Activated naive CD8-positive, alpha-beta T cell (primary cell): ENCODE measurements around the gene XKR3.
A peak's percentile ranks its signal among the peaks of the same experiment; 100 is the strongest.
"Not testable (repeated sequence)": the region's sequence is repeated elsewhere in the genome, so short reads cannot be mapped to it uniquely, and the experiment has no call there.

Experiments used
- H3K27ac Mint-ChIP-seq: one replicate; pipeline ENCODE4 v1.8.0; 2021; ENCODE audit warnings: mixed read lengths
- H3K27me3 Mint-ChIP-seq: one replicate; pipeline ENCODE4 v1.8.0; 2021; ENCODE audit warnings: mixed read lengths
- H3K36me3 Mint-ChIP-seq: one replicate; pipeline ENCODE4 v1.8.0; 2021; ENCODE audit warnings: mixed read lengths
- H3K4me1 Mint-ChIP-seq: one replicate; pipeline ENCODE4 v1.8.0; 2021; ENCODE audit warnings: low read depth, mixed read lengths
- H3K4me3 Mint-ChIP-seq: one replicate; pipeline ENCODE4 v1.8.0; 2021; ENCODE audit warnings: mild to moderate bottlenecking, mixed read lengths
- H3K9me3 Mint-ChIP-seq: one replicate; pipeline ENCODE4 v1.8.0; 2021; ENCODE audit warnings: low read depth, mixed read lengths

The XKR3 gene

GRCh38 chr22:16824716-16825687, at the start of gene XKR3:
TSS of gene XKR3 (minus strand) at chr22:16825411. CDS start at chr22:16808073, 17,338 bp downstream.
- Mint-ChIP-seq H3K4me1 (peaks cover 22% of the 10 kb centered on the region), H3K27me3 (no peaks in the 10 kb centered on the region)

DNA sequence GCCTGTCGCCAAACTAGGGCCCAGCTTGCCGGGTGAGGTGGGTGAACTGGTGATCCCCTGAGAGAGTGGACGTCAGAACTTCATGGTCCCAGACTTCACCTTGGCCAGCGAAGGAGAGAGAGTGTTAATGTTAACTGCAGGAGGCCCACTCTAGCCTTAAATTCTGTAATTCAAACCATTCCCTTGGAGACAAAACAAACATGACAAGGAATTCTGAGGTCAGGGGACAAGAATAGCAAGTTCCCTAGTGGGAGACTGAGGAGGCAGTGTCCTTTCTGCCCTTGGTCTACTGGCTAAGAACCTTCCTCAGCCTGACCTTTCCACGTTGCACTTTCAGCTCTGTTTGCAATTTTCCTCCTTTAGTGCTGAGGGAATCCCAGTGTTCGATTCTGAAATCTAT, 44.4 kb upstream of the XKR3 start:
- H3K27me3 Mint-ChIP-seq, H3K4me3 Mint-ChIP-seq, H3K9me3 Mint-ChIP-seq, H3K4me1 Mint-ChIP-seq, H3K36me3 Mint-ChIP-seq, H3K27ac Mint-ChIP-seq: not testable (repeated sequence)

More at GRCh38 chr22:16824716-16825687, at the start of gene XKR3:
- Mint-ChIP-seq H3K27ac (peak within 1 kb of the TSS; percentile 30), H3K4me3 (peak within 1 kb of the TSS; percentile 77), H3K36me3 (no peaks in the 10 kb centered on the region), H3K9me3 (no peaks in the 10 kb centered on the region)

DNA sequence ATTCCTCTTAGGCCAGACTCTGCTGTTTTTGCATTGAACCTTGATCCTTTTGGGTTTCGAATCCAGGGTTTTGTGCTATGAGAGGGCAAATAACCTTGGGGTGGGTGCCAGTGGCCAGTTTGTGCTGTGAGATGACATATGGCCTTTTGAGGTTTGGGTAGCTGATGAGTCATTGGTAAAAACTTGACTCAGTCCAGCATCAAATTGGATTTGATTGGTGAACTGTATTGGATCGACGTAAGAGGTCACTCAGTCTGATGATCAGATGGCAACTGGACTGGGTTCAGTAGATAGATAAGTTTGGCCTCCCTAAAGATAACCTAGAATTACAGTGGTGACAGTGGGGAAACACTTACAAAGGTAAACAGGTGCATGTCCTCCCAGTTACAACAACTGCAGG, 41.0 kb upstream of the XKR3 start:
- H3K27me3 Mint-ChIP-seq = no peaks in the 10 kb centered on the region
- no peak overlapping the region for H3K4me3 Mint-ChIP-seq
- peaks cover 4% of the 10 kb centered on the region for H3K9me3 Mint-ChIP-seq
- no peaks in the 10 kb centered on the region for H3K36me3 Mint-ChIP-seq
- H3K27ac Mint-ChIP-seq = no peak overlapping the region
- no peaks in the 10 kb centered on the region for H3K4me1 Mint-ChIP-seq

DNA sequence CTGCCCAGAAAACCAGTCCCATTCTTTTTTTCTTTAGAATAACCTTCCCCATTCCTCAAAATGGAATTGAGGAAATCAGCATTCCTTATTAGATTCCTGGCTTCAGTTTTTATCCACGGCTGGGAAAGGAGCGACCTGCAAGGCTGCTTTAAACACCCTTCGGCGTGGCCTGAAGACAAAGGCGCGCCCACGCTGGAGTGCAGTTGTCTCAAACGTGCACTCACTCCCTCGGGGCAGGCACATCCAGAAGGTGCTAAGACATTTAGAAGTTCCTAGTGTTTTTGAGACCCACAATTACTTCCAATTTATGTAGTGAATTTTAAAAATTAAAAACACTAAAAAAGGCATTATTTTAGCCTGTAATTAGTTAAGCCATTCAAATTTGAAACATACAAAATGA, 31.6 kb upstream of the XKR3 start:
- not testable (repeated sequence) for H3K4me3 Mint-ChIP-seq, H3K36me3 Mint-ChIP-seq, H3K4me1 Mint-ChIP-seq, H3K27ac Mint-ChIP-seq, H3K27me3 Mint-ChIP-seq, H3K9me3 Mint-ChIP-seq

GRCh38 chr22:16854631-16855030, 29.4 kb upstream of the XKR3 start:
- no peaks in the 10 kb centered on the region for H3K36me3 Mint-ChIP-seq
- H3K4me3 Mint-ChIP-seq = no peak overlapping the region
- no peaks in the 10 kb centered on the region for H3K4me1 Mint-ChIP-seq
- no peaks in the 10 kb centered on the region for H3K9me3 Mint-ChIP-seq
- no peak overlapping the region for H3K27ac Mint-ChIP-seq
- H3K27me3 Mint-ChIP-seq = peaks cover 4% of the 10 kb centered on the region

DNA sequence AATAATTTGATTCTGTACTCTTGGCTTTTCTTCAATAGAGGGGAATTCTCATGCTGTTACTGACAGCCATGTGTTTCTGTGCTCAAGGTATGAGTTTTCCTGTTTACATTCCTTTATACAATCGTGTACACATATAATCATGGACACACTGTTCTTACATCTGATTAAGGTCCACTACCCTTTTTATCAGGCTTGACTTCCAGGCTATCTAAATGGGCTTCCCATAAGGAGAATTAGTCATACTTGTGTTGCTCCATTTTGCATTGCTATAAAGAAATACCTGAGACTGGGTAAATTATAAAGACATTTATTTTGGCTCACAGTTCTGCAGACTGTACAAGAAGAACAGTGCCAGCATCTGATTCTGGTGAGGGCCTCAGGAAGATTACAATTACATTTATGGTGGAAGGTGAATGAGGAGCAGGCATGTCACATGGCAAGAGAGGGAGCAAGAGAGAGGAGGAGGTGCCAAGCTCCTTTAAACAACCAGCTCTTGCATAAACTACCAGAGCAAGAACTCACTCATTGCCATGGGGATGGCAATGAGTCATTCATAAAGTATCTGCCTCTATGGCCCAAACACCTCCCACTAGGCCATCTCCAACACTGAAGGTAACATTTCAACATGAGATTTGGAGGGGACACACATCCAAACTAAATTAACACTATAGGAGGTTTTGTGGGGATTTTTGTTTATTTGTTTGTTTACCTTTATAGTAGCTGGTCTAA, 26.2 kb upstream of the XKR3 start:
- H3K27ac Mint-ChIP-seq, H3K9me3 Mint-ChIP-seq, H3K4me3 Mint-ChIP-seq, H3K27me3 Mint-ChIP-seq, H3K36me3 Mint-ChIP-seq, H3K4me1 Mint-ChIP-seq: not testable (repeated sequence)

DNA sequence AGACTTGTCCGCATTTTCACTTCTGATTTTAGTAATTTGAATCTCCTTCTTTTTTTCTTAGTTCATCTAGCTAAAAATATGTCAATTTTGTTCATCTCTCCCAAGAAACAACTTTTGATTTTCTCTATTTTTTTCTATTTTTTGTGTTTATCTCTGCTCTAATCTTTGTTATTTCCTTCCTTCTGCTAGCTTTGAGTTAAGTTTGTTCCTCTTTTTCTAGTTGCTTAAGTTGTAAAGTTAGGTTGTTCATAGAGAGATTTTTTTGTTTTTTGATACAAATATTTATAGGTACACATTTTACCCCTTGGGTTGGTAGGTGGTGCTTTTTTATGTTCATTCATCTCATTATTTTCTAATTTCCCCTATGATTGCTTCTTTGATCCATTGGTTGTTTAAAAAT, 22.1 kb upstream of the XKR3 start:
- Mint-ChIP-seq H3K4me3 (no peak overlapping the region), H3K27ac (no peak overlapping the region), H3K4me1 (no peaks in the 10 kb centered on the region)

GRCh38 chr22:16845881-16846280, 20.7 kb upstream of the XKR3 start:
- H3K27me3 Mint-ChIP-seq = no peaks in the 10 kb centered on the region
- no peaks in the 10 kb centered on the region for H3K9me3 Mint-ChIP-seq
- no peak overlapping the region for H3K27ac Mint-ChIP-seq
- H3K36me3 Mint-ChIP-seq = no peaks in the 10 kb centered on the region
- H3K4me3 Mint-ChIP-seq = no peak overlapping the region
- H3K4me1 Mint-ChIP-seq = no peaks in the 10 kb centered on the region

More for the DNA sequence above, 22.1 kb upstream of the XKR3 start:
- H3K27me3 Mint-ChIP-seq = peaks cover 2% of the 10 kb centered on the region
- no peaks in the 10 kb centered on the region for H3K36me3 Mint-ChIP-seq
- no peaks in the 10 kb centered on the region for H3K9me3 Mint-ChIP-seq

GRCh38 chr22:16845465-16845864, 20.3 kb upstream of the XKR3 start:
- Mint-ChIP-seq H3K4me3 (no peak overlapping the region), H3K4me1 (no peaks in the 10 kb centered on the region), H3K27ac (no peak overlapping the region), H3K9me3 (no peaks in the 10 kb centered on the region), H3K27me3 (no peaks in the 10 kb centered on the region), H3K36me3 (no peaks in the 10 kb centered on the region)

GRCh38 chr22:16844529-16844928, 19.3 kb upstream of the XKR3 start:
- no peak overlapping the region for H3K4me3 Mint-ChIP-seq

DNA sequence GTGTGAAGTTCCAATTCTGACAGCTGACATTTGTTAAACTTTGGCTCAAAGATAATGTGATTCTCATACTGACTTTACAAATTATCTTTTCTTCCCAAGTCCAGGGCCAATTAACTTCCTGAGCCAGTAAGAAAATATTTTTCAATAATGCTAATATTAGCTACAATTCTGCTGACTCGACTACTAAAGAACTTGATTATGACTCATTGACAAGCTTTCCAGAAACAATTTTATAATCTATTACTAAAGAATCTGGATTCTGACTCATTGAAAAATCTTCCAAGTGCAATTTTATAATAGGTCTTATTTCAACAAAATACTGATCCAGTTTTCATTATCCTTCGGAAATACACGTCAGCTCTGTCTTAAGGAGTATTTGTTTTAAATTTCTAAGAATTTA, 12.9 kb upstream of the XKR3 start:
- no peaks in the 10 kb centered on the region for H3K36me3 Mint-ChIP-seq
- H3K27me3 Mint-ChIP-seq = no peaks in the 10 kb centered on the region
- no peak overlapping the region for H3K4me3 Mint-ChIP-seq
- H3K4me1 Mint-ChIP-seq = no peaks in the 10 kb centered on the region
- H3K9me3 Mint-ChIP-seq = no peaks in the 10 kb centered on the region
- no peak overlapping the region for H3K27ac Mint-ChIP-seq

More at GRCh38 chr22:16844529-16844928, 19.3 kb upstream of the XKR3 start:
- H3K27ac Mint-ChIP-seq = no peak overlapping the region
- no peaks in the 10 kb centered on the region for H3K4me1 Mint-ChIP-seq
- H3K27me3 Mint-ChIP-seq = no peaks in the 10 kb centered on the region
- no peaks in the 10 kb centered on the region for H3K9me3 Mint-ChIP-seq
- no peaks in the 10 kb centered on the region for H3K36me3 Mint-ChIP-seq

GRCh38 chr22:16834971-16835370, 9.8 kb upstream of the XKR3 start:
- H3K36me3 Mint-ChIP-seq = no peaks in the 10 kb centered on the region
- peaks cover 3% of the 10 kb centered on the region for H3K4me1 Mint-ChIP-seq
- H3K27me3 Mint-ChIP-seq = no peaks in the 10 kb centered on the region
- no peak overlapping the region for H3K4me3 Mint-ChIP-seq
- H3K9me3 Mint-ChIP-seq = no peaks in the 10 kb centered on the region
- H3K27ac Mint-ChIP-seq = no peak overlapping the region

GRCh38 chr22:16831257-16831656, 6.0 kb upstream of the XKR3 start:
- no peak overlapping the region for H3K27ac Mint-ChIP-seq

GRCh38 chr22:16829985-16830384, 4.8 kb upstream of the XKR3 start:
- Mint-ChIP-seq H3K4me3 (no peak overlapping the region), H3K27me3 (no peaks in the 10 kb centered on the region), H3K9me3 (no peaks in the 10 kb centered on the region), H3K27ac (no peak overlapping the region), H3K36me3 (no peaks in the 10 kb centered on the region), H3K4me1 (peaks cover 13% of the 10 kb centered on the region)

More at GRCh38 chr22:16831257-16831656, 6.0 kb upstream of the XKR3 start:
- Mint-ChIP-seq H3K36me3 (no peaks in the 10 kb centered on the region), H3K27me3 (no peaks in the 10 kb centered on the region), H3K4me1 (peaks cover 4% of the 10 kb centered on the region), H3K9me3 (no peaks in the 10 kb centered on the region), H3K4me3 (no peak overlapping the region)

DNA sequence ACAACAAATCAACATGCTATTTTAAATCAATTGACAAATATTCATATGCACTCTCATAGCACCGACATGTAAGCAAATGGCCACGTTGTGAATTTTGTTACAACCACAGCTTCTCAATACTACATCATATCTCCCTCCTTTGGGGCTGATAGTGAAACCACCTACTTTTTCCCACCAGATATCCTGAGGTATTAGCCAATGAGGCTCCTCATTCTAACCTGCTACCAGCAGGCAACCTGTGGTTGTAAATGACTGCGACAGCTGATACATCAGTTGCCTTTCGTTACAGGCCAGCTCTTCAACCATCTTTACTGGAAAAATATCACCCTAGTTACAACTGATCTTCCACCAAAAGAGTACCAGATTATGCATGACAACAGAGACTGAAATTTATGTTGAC, 3.7 kb upstream of the XKR3 start:
- H3K27ac Mint-ChIP-seq = no peak overlapping the region
- no peaks in the 10 kb centered on the region for H3K9me3 Mint-ChIP-seq
- H3K4me3 Mint-ChIP-seq = no peak overlapping the region
- no peaks in the 10 kb centered on the region for H3K27me3 Mint-ChIP-seq
- H3K36me3 Mint-ChIP-seq = no peaks in the 10 kb centered on the region
- H3K4me1 Mint-ChIP-seq = peaks cover 23% of the 10 kb centered on the region
